ENCODE data around the gene CTSD.
"Not testable (repeated sequence)": the region's sequence is repeated elsewhere in the genome, so short reads cannot be mapped to it uniquely, and the experiment has no call there.

The CTSD gene

DNA sequence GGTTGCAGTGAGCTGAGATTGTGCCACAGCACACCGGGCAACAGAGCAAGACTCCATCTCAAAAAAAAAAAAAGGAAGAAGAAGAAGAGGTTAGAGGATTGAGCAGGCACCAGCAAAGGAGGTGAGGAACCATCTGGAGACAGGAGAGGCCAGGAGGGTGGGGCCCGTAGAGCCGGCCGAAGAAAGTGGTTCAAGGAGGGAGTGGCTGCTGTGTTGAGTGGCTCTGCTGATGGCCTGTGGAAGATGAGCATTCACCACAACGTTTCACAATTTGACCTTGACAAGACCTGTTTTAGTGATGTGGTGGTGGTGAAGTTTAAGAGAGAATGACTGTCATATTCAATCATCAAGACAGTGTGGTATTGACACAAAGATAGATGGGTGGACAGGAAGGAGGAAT lies 6.8 kb upstream of the CTSD start:
- in situ Hi-C loops (cut with MboI; ENCODE audit: low sequenced_read_pairs), result no loop called here

DNA sequence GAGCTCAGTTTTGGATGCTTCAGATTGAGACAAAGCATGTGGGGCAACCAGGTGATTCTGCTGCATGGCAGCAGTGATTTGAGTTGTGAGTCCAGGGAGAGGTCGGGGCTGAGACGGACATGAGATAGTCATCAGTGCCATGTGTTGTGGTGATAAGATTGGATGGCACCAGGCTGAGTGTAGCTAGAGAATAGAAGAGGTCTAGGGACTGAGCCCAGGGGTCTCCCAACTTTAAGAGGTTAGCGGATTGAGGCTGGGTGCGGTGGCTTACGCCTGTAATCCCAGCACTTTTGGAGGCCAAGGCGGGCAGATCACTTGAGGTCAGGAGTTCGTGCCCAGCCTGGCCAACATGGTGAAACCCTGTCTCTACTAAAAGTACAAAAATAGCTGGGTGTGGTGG lies 6.3 kb upstream of the CTSD start:
- in situ Hi-C loops (cut with MboI; ENCODE audit: low sequenced_read_pairs), result no loop called here

DNA sequence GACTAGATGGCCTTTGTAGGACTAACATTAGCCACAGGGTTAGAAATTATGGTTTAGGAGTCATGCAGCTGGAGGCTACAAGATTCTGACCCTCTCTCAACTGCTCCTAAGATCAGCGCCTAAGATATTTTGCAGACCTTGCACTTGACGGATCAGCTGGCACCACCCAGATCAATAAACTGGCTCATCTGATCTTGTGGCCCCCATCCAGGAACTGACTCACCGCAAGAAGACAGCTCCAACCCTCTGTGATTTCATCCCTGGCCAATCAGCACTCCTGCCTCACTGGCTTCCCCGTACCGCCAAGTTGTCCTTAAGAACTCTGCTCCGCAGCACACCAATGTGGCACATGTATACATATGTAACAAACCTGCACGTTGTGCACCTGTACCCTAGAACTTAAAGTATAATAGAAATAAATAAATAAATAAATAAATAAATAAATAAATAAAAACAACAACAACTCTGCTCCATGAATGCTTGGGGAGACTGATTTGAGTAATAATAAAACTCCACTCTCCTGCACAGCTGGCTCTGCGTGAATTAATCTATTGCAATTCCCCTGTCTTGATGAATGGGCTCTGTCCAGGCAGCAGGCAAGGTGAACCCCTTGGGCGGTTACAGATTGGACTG lies 5.7 kb upstream of the CTSD start:
- in situ Hi-C loops (cut with MboI; ENCODE audit: low sequenced_read_pairs), result not testable (repeated sequence)

DNA sequence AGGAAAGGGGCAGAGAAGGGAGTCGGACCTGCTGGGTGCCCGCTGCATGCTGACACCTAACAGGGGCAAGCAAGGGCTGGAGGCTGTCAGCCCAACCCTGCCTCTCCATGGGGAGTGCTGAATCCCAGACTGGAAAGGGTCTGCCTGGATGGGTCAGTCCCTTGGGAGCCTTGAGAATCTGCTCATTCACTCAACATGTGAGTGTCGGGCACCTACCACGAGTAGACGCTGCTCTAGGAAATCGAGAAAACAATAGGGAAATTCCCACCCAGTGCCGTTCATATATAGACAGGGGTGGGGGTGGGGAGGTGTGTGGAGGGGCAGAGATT lies 4.4 kb upstream of the CTSD start:
- in situ Hi-C loops (cut with MboI; ENCODE audit: low sequenced_read_pairs), result no loop called here

DNA sequence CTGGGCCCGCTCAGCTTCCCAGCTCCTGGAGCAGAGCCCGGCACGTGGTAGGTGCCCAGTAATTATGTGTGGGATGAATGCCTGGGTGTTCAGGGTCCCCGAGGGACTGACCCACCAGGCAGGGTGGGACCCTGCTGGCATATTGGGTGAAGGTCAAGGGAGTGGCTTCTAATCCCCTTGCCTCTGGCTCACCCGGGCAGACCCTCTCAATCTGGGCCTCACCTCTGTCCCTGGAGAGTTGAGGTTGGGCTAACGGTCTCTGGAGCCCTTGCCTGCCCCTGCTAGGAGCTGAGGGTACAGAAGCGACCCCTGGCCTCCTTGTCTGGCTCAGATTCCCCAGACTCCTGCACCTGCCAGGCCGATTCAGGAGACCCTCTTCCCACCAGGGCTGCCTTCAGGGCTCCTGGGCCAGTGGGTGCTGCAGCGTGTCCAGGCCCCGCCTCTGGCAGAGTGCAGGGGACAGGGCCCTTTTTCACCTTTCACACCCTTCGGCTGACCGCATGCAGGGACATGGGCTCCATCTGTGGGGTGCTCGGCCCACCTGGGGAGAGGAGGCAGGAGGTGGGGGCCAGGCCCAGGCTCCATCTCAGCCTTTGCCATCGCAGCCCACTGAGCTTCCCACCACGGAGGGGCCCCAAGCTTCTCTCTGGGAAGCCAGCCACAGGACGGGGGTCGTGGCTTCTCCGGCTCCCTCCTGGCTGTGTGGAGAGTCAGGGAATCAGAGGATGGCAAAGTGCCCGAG lies 3.8 kb upstream of the CTSD start:
- in situ Hi-C loops (cut with MboI; ENCODE audit: low sequenced_read_pairs), result no loop called here

DNA sequence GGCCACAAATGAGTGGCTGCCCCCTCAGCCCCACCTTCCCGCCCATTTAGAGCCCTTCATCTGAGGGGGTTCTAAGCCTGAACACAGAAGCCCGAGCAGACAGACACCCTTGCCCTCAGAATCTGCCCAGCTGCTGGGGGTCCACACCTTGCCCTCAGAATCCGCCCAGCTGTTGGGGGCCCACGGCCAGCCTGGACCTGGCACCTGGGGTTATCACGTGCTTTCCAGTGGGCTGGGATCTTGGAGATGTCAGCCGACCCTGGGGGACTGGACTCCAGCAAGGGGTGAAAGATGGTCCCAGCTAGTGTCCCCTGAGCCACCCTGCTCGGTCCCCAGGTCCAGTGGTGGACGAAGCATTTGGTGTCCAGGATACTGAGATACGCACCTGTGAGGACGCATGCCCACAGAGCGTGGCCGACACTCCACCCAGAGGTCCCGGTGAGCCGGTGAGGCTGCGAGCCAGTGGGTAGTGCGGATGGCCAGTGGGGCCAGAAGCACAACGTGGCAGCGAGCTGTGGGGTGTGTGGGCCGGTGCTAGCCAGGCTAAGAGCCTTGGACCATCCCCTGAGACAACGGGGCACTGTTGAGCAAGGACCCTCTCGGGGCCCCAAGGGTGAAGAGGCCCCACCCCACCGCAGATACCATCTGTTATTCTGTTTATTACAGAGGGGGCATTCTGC lies 3.1 kb upstream of the CTSD start:
- in situ Hi-C loops (cut with MboI; ENCODE audit: low sequenced_read_pairs), result no loop called here

DNA sequence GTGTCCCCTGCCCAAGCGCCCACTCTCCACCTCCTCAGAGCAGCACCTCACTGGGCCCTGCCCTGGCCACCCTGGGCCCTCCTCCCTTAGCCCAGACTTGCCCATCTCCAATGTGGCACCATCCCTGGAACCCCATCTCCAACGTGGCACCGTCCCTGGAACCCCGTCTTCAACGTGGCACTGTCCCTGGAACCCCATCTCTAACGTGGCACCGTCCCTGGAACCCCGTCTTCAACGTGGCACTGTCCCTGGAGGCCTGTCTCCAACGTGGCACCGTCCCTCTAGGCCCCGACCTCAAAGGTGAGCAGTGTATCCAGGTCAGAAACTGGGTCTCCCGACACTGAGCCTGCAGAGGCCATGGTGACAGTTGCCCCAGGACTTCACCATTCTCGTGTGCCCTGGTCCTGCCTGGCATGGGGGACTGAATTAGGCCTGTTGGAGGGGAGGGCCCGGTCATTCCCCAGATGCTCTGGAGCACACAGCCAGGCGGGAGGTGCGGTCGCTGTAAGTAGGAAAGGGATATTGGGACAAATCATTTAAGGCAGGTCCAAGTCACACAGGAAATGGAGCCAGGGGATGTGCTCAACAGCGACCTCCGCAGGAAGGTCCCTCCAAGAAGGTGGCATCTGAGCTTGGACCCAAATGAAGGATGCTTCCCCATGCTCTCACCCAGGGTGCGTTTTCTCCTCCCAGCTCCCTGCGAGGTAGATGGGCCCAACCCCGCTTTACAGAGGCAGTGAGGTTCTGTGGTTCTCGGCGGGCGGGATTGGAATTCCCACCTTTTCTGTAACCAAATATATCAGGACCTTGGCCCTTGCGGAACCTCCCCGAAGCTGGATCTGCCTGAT lies 2.4 kb upstream of the CTSD start:
- in situ Hi-C loops (cut with MboI; ENCODE audit: low sequenced_read_pairs), result no loop called here

DNA sequence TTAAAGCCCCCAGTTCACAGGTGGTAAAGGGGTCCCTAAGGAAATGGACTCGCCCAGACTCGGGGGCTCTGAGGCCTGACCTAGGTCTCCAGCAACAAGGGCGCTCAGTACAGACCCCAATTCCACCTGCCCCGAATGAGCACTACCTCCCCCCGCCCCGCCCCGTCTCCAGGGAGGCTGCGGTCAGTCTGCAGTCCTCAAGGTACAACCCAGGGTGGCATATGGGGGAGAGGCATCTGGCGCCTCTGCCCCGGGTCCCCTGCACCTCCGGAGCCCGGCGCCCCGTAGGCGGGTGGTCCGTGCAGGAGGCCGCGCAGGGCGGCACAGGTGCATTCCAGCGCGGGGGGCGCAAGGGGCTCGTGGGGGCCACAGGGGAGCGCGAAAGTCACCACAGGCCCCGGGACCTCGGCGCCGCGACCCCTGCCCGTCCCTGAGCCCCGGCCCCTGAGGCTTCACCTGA lies 361 bp downstream of the CTSD start:
- in situ Hi-C loops (cut with MboI; ENCODE audit: low sequenced_read_pairs), result no loop called here

DNA sequence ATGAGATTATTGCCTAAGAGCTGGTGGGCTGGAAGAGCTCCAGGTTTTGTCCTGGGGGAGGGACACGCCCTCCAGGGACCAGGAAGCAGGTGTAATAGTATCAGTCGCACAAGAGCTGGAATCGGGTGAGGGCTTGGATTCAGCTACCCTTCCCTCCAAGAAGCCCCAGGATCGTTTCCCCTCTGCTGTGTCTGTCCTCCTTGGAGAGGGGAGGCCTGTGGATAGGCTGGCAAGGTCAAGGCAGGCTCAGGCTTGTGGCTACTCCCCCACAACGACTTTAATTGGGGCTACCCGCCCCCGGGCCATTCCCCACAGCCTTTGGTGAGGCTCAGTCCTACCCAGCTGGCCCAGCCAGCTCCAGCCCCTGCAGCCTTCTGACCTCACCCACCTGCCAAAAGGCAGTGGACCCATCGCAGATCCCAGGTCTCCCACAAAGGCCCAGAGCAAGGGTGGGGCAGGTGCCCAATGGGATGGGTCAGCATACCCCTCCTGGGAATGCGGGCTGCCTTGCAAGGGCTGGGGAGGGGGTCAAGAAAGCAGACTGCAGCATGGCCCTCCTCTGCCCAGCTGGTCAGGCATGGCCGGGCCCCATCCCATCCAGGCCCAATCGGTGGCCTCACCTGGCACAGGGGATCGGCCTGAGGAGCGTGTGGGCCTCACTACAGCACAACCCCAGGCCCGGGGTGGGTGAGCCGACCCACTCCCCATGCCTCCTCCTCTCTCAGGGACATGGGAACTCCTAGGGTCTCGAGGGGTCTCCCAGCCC lies 1.0 kb downstream of the CTSD start:
- in situ Hi-C loops (cut with MboI; ENCODE audit: low sequenced_read_pairs), result no loop called here

DNA sequence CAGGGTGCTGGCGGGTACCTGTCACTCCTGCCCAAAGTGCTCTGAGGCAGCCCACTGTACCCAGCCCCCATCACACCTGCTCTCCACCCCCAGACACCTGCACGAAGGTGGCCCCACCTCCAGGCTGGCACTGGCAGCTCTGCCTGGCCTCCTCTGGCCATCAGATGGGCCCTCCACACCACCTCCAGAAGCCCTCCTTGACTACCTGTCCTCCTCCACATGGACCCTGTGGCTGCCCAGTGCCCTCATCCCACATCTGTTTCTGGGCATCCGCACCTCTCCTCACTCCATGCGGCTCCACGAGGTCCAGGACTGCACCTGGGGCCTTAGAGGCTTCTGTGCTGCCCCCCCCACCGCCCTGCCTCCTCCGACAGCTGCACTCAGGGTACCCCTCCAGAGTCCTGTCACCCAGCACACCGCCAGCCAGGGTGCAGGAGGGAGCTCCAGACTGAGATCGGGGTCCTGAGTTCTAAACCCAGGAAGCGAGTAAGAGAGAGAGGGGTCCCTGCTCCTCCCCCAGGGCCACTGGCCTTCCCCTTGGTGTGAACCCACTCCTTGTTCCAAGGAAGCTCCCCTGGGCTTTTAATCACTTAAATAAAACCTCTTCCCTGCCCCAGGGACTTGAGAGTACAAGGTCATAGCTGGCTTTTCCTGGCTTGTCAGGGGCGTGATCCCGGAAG lies 1.7 kb downstream of the CTSD start:
- in situ Hi-C loops (cut with MboI; ENCODE audit: low sequenced_read_pairs), result no loop called here

DNA sequence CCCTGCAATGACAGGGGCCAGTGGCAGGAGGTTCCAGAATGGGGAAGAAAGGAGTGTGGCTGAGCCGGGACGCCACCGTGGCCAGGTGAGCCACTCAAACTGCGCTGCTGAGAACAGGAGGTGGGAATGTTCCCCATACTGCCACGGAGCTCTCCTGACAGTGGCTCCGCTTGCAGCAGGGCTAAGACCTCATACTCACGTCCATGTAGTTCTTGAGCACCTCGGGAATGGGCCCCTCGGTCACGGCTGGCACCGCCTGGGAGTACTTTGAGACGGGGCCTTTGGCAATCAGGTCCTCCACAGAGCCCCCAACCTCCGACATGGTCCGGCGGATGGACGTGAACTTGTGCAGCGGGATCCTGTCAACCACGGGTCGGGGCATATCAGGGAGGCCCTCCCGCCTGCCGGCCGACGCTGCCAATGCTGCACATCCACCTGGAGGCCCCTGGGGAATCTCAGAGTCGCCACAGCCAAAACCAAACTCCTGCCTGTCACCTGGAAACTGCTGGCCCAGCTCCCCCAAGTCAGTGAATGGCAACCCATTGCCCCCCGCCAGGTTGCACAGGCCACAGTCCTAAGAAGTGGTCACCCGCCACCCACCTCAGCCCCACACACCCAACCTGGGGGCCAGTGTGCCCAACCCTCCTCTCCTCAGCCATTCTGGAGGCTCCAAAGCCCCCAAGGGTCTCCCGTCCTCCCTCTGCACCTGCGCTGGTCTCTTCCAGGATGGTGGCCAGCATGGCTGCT lies 2.4 kb downstream of the CTSD start:
- in situ Hi-C loops (cut with MboI; ENCODE audit: low sequenced_read_pairs), result no loop called here

DNA sequence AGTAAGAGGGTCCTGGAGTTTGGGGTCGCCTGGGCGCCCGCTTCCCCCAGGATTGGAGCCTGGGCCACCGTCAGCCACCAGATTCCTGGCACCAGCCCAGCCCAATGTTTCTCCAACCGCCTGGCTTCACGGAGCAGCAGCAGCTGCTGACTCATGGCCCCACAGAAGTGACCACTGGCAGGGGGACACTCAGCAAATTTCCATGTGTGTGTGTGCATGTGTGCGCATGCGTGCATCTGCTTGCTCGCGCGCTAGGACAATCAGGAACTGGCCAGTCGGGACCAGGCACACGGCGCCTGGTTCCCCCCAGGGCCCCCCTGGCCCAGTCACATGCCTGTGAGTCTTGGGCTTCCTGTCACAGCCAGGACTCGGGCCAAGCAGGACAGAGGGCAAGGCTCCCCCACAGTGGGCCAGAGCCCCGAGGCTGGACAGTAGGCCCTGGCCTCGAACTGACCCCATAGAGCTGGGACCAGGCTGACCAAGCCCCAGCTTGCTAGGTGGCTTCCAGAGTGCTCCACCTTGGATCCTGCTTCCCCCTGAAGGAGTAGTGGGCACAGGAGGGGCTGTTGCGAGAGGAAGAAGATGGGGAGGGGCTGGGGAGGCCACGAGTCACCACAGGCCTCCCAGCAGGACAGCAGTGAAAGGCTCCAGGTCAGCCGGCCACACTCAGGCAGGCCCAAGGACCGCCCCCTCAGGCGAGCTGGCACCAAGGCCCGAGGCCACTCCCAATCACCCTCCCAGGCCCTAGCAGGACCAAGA lies 3.2 kb downstream of the CTSD start:
- in situ Hi-C loops (cut with MboI; ENCODE audit: low sequenced_read_pairs), result no loop called here

DNA sequence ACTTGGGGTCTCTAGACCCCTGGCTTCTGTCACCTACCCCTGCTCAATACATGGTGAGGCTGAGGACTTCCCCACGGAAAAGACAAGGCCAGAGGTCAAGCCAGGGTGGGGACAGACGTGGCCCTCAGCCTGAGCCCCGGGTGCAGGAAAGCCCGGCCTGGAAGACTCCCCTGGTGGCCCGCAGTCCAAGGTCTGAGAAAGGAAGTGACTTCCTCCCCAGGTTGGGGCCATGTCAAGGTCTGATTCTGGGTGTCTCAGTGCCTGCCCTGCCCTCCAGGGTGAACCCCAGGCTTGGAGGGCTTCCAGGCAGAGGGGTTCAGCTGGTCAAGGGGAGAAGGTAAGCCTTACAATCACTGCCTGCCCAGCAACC lies 3.9 kb downstream of the CTSD start:
- in situ Hi-C loops (cut with MboI; ENCODE audit: low sequenced_read_pairs), result no loop called here

DNA sequence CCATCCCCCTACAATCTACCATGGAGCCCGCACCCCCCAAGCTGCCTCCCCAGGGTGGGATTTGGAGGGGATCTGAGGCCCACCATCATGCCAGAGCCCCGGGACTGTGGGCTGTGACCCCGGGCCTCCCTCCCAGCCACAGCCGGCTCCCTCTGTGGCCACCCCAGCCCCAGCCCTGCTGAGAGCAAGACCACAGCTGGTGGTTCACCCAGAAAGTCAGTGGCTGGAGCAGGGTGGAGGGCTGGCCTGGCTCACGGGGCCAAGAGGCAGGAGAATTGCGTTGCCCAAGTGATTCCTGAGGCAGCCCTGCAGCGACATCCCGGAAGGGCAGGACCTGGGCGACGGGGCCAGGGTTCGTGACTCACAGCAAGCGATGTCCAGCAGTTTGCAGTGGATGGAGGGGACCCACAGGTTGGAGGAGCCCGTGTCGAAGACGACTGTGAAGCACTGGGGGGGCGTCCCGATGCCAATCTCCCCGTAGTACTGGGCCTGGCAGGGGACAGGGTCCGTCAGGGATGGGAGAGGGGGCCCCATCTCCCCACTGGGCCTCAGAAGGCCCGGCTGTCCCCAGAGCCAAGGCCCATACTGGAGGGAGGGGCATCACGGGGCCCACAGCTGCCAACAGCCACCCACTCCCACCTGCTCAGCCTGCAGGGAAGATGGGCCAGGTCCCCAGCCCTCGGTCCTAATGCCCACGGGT lies 4.4 kb downstream of the CTSD start:
- in situ Hi-C loops (cut with MboI; ENCODE audit: low sequenced_read_pairs), result no loop called here

DNA sequence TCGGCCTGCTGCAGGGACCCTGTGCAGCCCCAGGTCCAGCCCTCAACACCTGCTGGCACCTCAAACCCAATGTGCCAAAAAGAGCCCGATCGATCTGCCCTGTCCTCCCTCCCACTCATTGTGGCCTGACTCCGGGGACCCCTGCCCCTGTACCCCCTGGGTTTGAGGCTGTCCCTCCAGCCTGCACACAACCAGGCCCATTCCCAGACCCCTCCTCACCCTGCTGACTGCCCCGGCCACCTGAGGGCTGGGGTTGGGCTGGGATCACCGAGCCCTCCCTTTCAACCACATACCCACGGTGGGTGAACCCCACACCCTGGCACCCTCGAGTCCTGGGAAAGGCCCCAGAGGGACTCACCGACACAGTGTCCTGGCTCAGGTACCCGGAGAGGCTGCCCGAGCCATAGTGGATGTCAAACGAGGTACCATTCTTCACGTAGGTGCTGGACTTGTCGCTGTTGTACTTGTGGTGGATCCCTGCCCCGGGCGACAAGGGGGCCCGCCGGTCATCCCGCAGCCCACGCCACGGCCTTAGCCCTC lies 5.0 kb downstream of the CTSD start:
- in situ Hi-C loops (cut with MboI; ENCODE audit: low sequenced_read_pairs), result no loop called here

DNA sequence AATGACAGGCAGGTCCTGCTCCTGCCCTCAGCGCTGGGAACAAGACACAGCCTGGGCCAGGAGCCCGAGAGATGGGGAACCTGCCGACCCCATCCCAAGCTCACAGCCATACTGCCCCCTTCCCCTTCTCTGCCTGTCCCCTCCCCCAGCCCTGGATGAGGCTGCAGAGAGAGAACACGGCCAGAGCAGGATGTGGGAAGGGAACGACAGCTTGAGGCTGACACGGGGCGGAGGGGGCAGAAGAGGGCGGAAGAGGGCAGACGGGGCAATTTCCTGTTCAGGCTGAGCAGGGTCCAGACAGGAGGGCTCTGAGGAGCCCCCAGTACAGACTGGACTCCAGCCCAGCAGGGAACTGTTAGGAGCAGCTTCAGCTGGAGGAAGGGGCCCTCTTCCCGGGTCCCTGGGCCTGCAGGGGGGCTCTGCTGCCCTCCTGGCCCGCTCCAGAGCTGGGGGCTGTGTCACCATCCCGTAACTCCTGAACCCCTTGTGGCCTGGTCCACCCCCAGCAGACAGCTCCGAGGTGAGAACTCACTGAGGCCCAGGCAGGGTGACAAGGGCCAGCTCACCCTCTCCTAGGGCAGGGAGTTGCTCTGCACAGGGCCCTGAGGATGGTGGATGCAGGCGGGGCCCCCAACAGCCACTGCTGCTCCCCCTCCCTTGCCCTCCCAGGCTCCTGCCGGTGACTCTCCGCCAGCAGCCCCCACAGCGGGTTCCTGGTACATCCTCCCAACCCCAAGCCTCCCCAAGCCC lies 5.7 kb downstream of the CTSD start:
- in situ Hi-C loops (cut with MboI; ENCODE audit: low sequenced_read_pairs), result no loop called here
